Ascending aorta (tissue), 2 donors: ENCODE results near the gene PEG3. TPM values are rescaled to one million over a fixed set of nuclear protein-coding genes. Genes with fewer than 3 reads are reported as not detected.
"Not testable (repeated sequence)": the region's sequence is repeated elsewhere in the genome, so short reads cannot be mapped to it uniquely, and the experiment has no call there.

Experiments used
- DNase-seq, 2 donors: peaks; one replicate each; pipeline ENCODE4 v3.0.0-alpha.2; 2019; ENCODE audit warnings: low spot score in 2 of 2
- H3K27ac ChIP-seq, 2 donors: fragments of 200-600 bp; sonication (generic); one replicate each; pipeline ENCODE4 v1.5.1; 2016 to 2017; ENCODE audit warnings: mild to moderate bottlenecking in 1 of 2
- H3K27me3 ChIP-seq: fragments of 200-600 bp; sonication (generic); one replicate; pipeline ENCODE4 v1.5.1; 2017
- H3K36me3 ChIP-seq, 2 donors: fragments of 200-600 bp; sonication (generic); one replicate each; pipeline ENCODE4 v1.5.1; 2016
- H3K4me1 ChIP-seq, 2 donors: fragments of 200-600 bp; sonication (generic); one replicate each; pipeline ENCODE4 v1.5.1; 2016 to 2017; ENCODE audit warnings: mild to moderate bottlenecking in 1 of 2
- H3K4me3 ChIP-seq, 2 donors: fragments of 200-600 bp; sonication (generic); one replicate each; pipeline ENCODE4 v1.5.1; 2016 to 2017; ENCODE audit warnings: mild to moderate bottlenecking in 1 of 2
- H3K9me3 ChIP-seq, 2 donors: fragments of 200-600 bp; sonication (generic); one replicate each; pipeline ENCODE4 v1.5.1; 2016
- intact Hi-C: fragments of 100-400 bp; cut with DNase I; formaldehyde crosslinking; loops from one replicate; pipeline ENCODE4 v1.15.1; 2023
- total RNA-seq: library from RNA; depleted of rRNA; stranded (reverse); fragments of >200 nt; gene quantifications from one replicate; pipeline ENCODE4 v1.1.0, GENCODE V29; 2016
- TF ChIP-seq, protein P1 (sequence below), 3 experiments: fragments of 200-600 bp in 2 of 3; fragments of 450-650 bp in 1 of 3; sonication (generic) in 2 of 3; IDR thresholded peaks; one replicate each; pipeline ENCODE4 v1.5.1; 2016 to 2019; ENCODE audit warnings: antibody characterized with exemption in 3 of 3, mild to moderate bottlenecking in 1 of 3, moderate library complexity in 1 of 3

Gene PEG3
- total RNA-seq, 1 donor from 2014 or later = 6.1 TPM

DNA sequence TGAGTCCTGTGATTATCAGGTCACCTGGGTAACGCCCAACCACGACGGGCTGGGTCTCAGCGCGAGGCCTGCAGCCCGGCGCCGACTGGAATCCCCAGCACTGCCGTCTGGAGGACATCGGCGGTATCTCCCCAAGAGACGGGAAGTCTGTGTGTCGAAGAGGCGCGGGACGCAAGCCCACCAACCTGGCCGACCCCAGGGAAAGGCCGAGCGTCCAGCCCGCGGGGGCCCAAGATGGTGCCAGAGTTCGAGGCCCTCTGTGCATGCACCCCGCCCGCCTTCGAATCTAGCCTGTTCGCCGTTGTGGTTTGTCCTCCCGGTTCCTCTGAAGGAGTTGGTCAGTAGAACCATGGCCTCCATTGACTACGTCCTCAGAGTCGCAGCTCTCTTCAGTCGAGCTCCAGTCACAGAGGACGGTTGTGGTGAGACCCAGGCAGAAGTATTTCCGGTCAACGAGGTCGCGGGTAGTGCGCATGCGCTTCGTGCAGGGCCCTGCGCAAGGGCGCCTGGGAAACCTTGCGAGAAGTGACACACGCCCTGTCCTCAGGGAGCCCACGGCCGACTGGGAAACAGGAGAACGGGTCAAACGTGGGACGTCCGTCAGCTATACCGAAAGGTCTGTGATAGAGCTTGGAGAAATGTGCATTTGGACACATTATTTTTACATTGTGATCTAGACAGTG is 24.1 kb upstream of the PEG3 start:
- Histone ChIP-seq H3K27me3 (no peaks in the 10 kb centered on the region), H3K36me3 (no peaks in the 10 kb centered on the region), H3K4me1 (no peaks in the 10 kb centered on the region), H3K4me3 (no peak overlapping the region), H3K9me3 (peaks cover 0 to 10% of the 10 kb centered on the region in 2 donors), H3K27ac (no peak overlapping the region)
- intact Hi-C loops = no loop called here
- TF ChIP-seq, protein P1, sequence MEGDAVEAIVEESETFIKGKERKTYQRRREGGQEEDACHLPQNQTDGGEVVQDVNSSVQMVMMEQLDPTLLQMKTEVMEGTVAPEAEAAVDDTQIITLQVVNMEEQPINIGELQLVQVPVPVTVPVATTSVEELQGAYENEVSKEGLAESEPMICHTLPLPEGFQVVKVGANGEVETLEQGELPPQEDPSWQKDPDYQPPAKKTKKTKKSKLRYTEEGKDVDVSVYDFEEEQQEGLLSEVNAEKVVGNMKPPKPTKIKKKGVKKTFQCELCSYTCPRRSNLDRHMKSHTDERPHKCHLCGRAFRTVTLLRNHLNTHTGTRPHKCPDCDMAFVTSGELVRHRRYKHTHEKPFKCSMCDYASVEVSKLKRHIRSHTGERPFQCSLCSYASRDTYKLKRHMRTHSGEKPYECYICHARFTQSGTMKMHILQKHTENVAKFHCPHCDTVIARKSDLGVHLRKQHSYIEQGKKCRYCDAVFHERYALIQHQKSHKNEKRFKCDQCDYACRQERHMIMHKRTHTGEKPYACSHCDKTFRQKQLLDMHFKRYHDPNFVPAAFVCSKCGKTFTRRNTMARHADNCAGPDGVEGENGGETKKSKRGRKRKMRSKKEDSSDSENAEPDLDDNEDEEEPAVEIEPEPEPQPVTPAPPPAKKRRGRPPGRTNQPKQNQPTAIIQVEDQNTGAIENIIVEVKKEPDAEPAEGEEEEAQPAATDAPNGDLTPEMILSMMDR (IDR thresholded peaks at IDR 0.05) = no peak
- no peak for DNase-seq

DNA sequence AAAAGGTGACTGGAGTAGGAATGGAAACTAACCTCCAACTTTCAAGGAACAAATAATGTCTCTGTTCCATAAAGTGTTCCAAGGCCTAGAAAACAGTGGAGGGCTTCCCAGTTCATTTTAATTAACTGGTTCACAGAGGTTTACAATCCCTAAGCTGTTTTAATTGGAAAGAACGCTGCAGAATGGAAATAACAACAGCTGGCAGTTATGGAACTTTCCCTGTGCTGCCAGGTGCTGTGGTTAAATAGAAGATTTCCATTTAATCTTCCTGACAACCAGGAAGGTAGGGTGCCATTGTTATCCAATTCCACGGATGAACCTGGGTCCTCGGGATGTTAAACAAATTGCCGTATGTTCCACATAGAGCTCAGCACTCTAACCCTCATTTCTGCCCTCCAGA is 22.2 kb upstream of the PEG3 start:
- Histone ChIP-seq H3K27ac (no peak overlapping the region), H3K4me1 (no peaks in the 10 kb centered on the region), H3K36me3 (no peaks in the 10 kb centered on the region), H3K9me3 (peaks cover 0 to 10% of the 10 kb centered on the region in 2 donors), H3K27me3 (no peaks in the 10 kb centered on the region), H3K4me3 (no peak overlapping the region)
- no peak for DNase-seq
- intact Hi-C loops = no loop called here
- TF ChIP-seq, protein P1 (IDR thresholded peaks at IDR 0.05) = no peak

- H3K27me3 ChIP-seq, H3K36me3 ChIP-seq, H3K4me1 ChIP-seq, DNase-seq, H3K27ac ChIP-seq, H3K4me3 ChIP-seq, intact Hi-C loops: not testable (repeated sequence)
- peaks cover 0 to 10% of the 10 kb centered on the region in 2 donors for H3K9me3 ChIP-seq
Observed at GRCh38 chr19:56860409-56860808, 19.9 kb upstream of the PEG3 start.

- Histone ChIP-seq H3K27ac (no peak overlapping the region), H3K4me1 (no peaks in the 10 kb centered on the region), H3K4me3 (no peak overlapping the region), H3K36me3 (no peaks in the 10 kb centered on the region), H3K9me3 (peaks cover 0 to 3% of the 10 kb centered on the region in 2 donors), H3K27me3 (no peaks in the 10 kb centered on the region)
- TF ChIP-seq, protein P1 (IDR thresholded peaks at IDR 0.05) = no peak
- DNase-seq = no peak
- intact Hi-C loops = no loop called here
Observed at GRCh38 chr19:56858026-56858425, 17.5 kb upstream of the PEG3 start.

DNA sequence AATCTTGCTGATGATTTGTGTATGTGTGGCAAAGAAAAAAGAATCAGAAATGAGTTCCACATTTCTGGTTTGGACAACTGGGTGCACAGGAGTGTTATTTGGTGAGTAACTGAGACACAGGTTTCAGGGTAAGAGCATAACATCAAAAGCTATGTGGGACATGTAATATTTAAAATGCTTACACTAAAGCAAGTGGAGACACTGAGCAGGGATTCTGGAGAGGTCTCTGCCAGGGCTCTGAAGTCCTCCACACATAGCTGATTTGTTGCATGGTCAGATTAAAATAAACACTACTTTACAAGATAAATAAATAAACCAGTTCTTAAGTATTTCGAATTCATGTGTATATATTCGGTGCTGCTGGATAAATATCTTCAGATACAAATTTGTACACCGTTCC is 16.3 kb upstream of the PEG3 start:
- DNase-seq = no peak
- TF ChIP-seq, protein P1 (IDR thresholded peaks at IDR 0.05) = no peak
- intact Hi-C loops = no loop called here
- Histone ChIP-seq H3K4me1 (no peaks in the 10 kb centered on the region), H3K27ac (no peak overlapping the region), H3K27me3 (no peaks in the 10 kb centered on the region), H3K4me3 (no peak overlapping the region), H3K36me3 (no peaks in the 10 kb centered on the region), H3K9me3 (peaks cover 0 to 3% of the 10 kb centered on the region in 2 donors)

DNA sequence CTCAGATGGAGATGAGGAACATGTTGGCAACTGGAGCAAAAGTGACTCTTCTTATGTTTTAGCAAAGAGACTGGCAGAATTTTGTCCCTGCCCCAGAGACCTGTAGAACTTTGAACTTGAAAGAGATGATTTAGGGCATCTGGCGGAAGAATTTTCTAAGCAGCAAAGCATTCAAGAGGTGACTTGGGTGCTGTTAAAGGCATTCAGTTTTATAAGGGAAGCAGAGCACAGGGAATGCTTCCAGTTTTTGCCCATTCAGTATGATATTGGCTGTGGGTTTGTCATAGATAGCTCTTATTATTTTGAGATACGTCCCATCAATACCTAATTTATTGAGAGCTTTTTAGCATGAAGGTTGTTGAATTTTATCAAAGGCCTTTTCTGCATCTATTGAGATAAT is 11.8 kb upstream of the PEG3 start:
- DNase-seq, intact Hi-C loops, H3K27me3 ChIP-seq, H3K4me1 ChIP-seq, H3K27ac ChIP-seq, H3K9me3 ChIP-seq, H3K4me3 ChIP-seq, H3K36me3 ChIP-seq: not testable (repeated sequence)

GRCh38 chr19:56848166-56848565 is 7.6 kb upstream of the PEG3 start:
- H3K4me3 ChIP-seq = no peak overlapping the region
- H3K9me3 ChIP-seq = no peaks in the 10 kb centered on the region
- TF ChIP-seq, protein P1 (IDR thresholded peaks at IDR 0.05) = no peak
- H3K27me3 ChIP-seq = no peaks in the 10 kb centered on the region
- DNase-seq = no peak
- intact Hi-C loops = no loop called here
- H3K4me1 ChIP-seq = no peaks in the 10 kb centered on the region
- no peak overlapping the region for H3K27ac ChIP-seq
- no peaks in the 10 kb centered on the region for H3K36me3 ChIP-seq
